Activated gamma-delta T cell (primary cell): Measurements from ENCODE around the gene ABCA12.
"Not testable (repeated sequence)": the region's sequence is repeated elsewhere in the genome, so short reads cannot be mapped to it uniquely, and the experiment has no call there.

Source experiments
- DNase-seq: peaks from one replicate; lab custom pipeline; 2025; lab: John Stamatoyannopoulos, UW
- total RNA-seq, 2 donors: gene quantifications; one replicate each; lab custom pipeline; 2026; lab: John Stamatoyannopoulos, UW

ABCA12 gene, protein sequence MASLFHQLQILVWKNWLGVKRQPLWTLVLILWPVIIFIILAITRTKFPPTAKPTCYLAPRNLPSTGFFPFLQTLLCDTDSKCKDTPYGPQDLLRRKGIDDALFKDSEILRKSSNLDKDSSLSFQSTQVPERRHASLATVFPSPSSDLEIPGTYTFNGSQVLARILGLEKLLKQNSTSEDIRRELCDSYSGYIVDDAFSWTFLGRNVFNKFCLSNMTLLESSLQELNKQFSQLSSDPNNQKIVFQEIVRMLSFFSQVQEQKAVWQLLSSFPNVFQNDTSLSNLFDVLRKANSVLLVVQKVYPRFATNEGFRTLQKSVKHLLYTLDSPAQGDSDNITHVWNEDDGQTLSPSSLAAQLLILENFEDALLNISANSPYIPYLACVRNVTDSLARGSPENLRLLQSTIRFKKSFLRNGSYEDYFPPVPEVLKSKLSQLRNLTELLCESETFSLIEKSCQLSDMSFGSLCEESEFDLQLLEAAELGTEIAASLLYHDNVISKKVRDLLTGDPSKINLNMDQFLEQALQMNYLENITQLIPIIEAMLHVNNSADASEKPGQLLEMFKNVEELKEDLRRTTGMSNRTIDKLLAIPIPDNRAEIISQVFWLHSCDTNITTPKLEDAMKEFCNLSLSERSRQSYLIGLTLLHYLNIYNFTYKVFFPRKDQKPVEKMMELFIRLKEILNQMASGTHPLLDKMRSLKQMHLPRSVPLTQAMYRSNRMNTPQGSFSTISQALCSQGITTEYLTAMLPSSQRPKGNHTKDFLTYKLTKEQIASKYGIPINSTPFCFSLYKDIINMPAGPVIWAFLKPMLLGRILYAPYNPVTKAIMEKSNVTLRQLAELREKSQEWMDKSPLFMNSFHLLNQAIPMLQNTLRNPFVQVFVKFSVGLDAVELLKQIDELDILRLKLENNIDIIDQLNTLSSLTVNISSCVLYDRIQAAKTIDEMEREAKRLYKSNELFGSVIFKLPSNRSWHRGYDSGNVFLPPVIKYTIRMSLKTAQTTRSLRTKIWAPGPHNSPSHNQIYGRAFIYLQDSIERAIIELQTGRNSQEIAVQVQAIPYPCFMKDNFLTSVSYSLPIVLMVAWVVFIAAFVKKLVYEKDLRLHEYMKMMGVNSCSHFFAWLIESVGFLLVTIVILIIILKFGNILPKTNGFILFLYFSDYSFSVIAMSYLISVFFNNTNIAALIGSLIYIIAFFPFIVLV (N-terminal part only)
- 0.04 to 0.05 reads per million in 2 donors for total RNA-seq

DNA sequence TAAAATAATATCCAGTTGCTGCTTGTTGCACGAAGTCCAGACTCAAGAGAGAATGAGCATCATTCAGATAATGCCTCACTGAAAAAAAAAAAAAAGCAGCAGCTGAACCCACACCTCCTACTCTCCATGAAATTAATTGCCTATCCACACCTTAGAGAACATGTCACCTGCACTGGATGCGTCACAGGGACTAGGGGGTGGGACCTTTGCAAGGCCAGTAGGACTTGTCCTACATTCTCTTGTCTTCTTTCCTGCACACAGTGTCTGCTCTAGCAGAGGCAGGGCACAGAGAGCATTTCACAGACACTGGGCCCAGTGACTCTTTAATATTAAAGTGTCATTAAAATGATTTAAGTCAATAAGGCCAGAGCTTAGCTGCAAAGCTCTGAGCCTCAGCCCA is at the start of gene ABCA12:
ABCA12 (minus strand) TSS at position 148 of the 400 bp plus-strand sequence. CDS start 418 bp downstream, outside the sequence.
- DNase-seq = no peak

DNA sequence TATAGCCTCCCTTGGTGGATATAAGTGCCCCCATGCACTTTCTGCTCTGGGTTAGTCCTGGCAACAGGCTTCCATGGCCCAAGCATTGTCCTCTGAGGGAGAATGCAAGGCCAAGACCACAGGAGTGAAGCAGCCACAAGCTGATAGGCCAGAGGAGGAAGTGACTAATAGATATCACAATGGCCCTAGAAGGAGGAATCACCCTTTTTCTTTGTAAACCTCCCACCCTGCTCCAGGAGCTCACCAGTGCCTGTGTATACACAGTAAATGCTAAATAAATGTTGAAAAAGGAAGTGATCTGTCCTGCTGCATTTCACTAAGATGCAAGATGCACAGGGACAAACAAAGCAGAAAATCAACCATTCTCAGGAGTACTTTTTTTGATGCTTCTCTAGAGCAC is 49.7 kb upstream of the ABCA12 start:
- DNase-seq = no peak

DNA sequence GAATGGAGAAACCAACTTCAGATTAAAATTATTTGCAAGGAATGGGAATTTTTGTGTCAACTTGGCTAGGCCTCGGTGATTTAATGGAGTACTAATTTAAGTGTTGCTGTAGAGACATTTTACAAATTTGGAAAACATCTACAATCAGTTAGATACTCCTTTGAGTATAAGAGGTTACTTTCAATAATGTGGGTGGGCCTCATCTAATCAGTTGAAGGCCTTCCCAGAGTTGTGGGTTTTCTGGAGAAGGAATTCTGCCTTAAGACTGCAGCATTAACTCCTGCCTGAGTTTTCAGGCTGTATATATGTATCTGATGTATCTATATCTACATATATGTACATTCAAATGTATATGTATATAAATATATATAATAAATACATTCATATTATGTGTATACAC is 47.6 kb upstream of the ABCA12 start:
- no peak for DNase-seq

DNA sequence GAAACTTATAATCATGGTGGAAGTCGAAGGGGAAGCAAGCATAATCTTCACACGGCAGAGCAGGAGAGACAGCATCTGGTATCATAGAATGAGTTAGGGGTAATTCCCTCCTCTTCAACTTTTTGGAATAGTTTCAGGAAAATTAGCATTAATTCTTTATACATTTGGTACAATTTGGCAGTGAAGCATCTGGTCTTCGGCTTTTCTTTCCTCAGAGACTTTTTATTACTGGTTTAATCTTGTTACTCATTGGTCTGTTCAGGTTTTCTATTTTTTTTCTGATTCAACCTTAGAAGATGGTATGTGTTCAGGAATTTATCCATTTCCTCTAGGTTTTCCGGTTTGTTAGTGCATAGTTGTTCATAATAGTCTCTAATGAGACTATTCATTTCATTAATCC is 39.7 kb upstream of the ABCA12 start:
- DNase-seq = no peak

DNA sequence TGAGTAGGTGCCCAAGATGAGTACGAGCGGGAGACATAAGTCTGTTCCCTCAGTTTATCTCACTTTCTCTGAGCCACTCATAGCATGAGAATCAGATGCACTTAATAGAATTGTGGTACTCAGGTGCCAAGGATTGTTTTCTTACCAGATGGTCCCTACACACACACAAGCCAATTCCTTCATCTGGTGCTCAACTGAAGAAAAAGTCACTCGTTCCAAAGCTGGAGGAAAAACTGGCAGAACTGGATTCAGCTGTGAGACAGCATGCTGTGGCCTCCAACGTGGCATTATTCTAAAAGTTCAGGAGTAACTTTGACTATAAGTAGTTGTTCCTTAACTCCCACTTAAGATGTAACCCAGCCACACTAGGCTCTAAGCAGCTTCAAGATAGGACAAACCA is 33.4 kb upstream of the ABCA12 start:
- DNase-seq = no peak

DNA sequence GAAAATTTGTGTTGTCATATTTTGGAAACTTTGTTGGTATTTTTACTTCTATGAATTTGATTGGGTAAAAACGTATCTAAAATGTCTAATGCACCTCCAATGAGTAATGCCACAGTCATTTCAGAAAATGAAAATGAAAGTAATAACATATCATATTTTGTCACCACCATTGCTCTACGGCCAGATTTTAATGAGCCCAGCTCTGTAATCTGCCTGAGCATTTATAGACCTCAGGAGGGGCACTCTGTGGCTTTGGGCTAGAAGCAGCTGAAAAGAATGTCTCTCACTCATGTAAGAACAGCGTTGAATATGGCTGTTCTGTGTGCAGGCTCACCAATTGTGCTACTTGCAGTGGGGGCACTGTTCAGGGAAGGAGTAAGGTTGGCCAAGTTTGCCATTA is 32.7 kb upstream of the ABCA12 start:
- no peak for DNase-seq

DNA sequence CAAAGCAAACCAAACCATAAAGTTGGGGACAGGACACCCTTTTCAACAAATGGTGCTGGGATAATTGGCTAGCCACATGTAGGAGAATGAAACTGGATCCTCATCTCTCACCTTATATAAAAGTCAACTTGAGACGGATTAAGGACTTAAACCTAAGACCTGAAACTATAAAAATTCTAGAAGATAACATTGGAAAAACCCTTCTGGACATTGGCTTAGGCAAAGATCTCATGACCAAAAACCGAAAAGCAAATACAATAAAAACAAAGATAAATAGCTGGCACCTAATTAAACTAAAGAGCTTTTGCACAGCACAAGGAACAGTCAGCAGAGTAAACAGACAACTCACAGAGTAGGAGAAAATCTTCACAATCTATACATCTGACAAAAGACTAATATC is 28.1 kb upstream of the ABCA12 start:
- DNase-seq = not testable (repeated sequence)

DNA sequence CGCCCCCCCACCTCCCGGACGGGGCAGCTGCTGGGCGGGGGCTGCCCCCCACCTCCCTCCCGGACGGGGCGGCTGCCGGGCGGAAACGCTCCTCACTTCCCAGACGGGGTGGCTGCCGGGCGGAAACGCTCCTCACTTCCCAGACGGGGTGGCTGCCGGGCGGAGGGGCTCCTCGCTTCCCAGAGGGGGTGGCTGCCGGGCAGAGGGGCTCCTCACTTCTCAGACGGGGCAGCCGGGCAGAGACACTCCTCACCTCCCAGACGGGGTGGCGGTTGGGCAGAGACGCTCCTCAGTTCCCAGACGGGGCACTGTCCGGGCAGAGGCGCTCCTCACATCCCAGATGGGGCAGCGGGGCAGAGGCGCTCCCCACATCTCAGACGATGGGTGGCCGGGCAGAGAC is 24.9 kb upstream of the ABCA12 start:
- not testable (repeated sequence) for DNase-seq

DNA sequence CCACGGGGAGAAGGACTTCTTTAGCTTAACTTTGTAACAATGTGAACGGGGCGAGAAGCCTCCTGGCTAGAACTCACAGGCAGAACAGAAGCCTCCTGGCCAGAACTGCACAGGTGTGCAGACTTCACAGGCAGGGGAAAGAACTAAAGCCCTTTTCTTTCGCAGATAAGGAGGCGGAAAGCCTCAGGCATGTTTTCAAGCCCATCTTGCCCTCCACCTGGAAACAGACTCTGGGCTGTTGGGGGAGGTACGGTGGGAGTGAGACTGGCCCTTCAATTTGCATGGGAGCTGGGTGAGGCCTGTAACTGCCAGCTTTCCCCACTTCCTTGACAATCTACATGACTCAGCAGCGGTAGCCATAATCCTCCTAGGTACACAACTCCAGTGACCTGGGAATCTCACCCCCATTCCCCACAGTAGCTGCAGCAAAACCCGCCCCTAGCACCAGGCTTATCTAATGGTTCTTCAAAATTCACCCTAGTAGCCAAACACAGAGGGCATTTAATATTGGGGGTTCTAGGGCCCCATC is 22.9 kb upstream of the ABCA12 start:
- DNase-seq = no peak

DNA sequence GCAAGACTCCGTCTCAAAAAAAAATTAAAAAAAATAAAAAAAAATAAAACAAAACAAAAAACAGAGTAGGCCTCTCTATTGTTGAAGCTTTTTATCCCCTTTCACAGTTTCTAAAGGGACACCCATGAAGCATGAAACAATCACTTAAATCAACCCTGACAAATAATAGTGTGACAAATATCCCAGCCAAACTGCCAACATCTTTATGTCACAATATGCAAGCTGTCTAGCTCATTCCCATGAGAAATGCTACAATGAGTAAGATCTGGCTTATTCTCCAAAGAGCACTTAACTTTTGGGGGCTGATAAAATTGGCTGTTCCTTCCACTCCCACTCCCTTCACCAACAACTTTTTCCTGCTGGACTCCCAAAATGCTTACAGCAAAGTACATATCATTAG is 21.7 kb upstream of the ABCA12 start:
- no peak for DNase-seq

DNA sequence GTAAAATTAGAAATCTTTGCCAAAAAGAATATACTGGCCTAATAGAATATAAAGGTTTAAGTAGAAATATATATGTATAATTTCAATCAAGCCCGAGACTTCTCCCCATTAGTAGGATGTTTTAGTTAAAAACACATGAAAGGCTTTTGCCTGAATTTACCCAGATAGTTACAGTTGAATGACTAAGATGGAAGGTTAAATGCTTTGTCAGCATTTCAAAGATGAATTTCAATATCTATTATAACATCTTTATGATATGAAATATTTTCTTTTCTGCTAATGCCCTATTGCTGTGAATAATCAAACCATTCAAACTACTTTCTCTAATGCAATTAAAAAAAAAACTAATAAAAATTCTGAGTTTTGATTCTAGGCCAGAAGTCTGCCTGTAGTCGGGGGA is 18.0 kb upstream of the ABCA12 start:
- no peak for DNase-seq

DNA sequence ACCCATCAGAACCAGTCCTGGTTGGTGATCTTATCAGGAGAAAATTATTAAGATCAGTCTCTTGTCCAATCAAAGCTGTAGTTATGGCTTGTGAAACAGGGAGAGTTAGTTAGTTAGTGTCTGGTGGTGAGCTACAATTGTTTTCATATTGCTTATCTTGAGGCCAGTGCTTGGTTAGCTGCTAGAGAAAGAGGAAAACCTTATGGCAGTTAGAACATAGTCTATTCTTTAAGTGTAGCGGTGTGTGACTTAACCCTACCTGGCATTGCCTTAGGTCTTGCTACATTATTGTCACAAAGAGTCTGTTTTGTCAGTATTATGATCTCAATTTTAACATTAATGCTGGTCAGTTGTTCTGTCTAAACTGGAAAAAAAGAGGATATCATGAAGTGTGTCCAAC is 11.5 kb upstream of the ABCA12 start:
- no peak for DNase-seq

DNA sequence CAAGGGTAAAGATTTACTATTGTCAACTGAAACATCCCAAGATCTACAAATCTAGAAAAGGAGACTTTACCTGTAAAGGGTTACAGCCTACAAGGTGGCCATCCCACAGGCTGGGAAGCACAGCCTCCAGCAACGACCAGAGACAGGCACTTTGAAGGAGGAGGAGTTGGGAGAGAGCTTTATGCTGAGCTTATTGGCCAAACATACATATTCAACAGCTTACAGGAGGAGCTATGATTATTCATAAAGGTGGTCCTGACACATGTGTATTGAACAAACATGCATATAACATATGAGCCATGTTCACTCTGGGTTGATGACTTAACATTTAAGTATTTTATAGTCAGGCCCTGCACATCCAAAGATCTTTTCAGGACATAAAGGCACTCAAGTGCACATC is 11.1 kb upstream of the ABCA12 start:
- DNase-seq = no peak

DNA sequence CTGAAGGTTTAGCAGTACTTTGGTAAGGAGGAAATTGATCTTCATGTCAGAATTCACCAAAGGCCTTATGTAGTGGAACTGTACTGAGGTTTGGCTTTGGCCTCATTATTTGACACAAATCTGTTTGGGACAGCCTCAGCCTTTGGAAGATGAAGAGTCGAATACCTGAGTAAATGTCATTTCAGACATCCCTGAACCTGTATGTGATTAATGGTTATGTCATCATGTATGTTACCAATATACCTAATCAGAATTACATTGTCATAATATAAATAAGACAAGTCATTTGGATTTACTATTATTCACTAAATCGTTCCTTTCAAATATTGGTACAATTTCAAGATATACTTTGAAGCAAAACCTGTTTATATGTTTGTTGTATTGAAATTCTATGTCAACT is 10.6 kb upstream of the ABCA12 start:
- no peak for DNase-seq

DNA sequence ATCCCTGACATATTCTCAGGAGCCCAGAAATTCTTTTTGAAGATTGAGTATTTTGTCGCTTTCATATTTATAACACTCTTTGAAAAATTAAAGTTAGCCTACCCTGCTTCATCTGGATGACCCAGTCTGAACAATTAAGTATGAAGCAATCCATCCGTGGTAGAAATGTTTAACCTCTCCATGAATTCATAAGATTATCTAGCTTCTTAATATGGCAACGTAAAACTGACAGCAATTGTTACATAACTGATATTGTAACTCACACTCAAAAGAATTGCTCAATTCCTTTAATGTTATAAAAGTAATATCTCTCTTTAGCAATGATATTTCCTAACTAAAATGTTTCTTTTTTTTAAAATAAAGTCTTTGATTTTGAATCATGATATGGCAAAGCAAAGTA is 7.2 kb upstream of the ABCA12 start:
- no peak for DNase-seq

DNA sequence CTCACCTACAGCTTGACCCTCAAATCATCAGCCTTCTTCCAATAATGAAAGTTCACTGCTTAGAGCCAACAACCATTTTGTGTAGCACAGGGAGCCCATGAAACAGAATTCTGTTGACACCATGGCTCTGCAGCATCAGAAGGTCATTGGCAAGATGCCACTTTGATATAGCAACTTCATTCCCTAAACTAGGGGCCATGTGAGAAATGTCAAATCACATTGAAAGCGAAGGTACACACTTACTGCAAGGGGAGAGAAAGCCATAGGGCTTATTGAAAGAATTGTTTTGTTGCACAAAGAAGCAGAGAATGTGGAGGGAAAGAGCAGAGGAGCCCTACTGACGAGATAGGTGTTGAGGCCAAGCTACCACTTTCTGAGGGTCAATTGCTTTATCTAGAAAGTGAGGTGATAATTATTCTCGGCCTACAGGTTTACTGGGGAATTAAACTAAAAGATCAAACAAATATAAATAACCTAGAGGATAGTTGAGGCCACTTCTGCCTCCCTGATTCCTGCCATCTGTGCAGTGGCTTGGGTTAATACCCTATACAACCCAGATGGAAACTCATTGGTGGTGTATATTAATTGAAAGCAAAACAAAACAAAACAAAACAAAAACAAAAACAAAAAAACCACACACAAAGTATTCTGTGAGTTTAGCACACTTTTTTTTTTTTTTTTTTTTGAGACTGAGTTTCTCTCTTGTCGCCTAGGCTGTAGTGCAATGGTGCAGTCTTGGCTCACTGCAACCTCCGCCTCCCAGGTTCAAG is 5.9 kb upstream of the ABCA12 start:
- DNase-seq = no peak

DNA sequence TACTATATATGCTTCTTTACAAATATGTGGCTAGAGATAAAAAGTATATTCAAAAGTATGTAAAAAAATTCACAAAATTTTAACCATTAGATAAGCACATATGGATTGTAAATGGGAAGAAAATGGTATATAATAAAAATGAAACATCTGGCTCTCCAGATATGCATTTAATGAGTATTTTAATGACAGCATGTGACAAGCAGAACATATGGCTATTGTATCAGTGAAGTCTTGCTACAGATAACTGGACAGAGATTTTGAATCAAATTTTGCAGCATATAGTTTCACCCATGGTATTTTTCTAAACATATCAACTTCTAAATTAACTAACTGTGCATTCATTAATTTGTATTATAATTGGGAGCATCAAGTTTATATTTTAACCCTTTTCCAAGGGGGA is 5.0 kb upstream of the ABCA12 start:
- DNase-seq = no peak

DNA sequence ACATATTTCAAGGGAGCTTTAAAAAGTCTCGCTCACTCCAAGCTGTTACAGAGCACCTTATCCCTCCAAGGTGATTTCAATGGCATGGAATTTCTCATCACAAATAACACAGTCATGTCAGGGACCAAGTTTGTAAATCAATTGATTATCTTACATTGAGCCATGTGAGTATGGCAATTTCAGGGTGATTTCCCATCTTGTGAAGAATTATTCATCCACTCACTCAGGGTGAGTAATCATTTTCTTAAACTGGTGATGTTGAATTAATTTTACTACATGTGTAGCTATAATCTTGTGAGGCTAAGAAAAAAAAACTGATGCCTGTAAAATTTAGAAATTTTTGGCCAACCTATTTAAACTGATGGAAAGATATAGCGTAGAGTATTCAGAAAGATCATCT is 3.3 kb upstream of the ABCA12 start:
- no peak for DNase-seq

DNA sequence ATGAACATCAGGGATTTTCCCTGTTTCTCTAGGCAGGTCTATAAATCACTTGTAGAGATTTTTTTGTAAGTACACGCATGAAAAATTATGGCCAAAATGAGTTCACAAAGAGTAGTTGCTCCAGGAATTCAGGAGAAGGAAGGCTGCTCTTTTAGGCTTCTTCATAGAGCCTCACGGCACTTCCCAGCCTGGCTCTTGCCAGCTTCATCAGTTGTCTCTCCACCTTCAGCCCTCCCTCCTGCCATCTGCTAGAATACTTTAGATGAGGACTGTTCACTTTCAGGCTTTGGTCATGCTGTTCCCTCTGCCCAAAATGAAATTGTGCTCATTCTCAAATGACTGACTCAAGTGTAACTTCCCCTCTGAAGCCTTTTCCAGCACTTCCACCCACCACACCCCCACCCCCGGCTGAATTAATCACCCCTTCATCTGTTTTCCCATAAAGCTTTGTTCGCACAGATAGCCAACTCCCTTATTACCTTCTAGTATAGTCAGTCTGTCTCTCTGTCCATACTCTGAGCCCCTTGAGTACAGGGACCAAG is 1.8 kb upstream of the ABCA12 start:
- no peak for DNase-seq

DNA sequence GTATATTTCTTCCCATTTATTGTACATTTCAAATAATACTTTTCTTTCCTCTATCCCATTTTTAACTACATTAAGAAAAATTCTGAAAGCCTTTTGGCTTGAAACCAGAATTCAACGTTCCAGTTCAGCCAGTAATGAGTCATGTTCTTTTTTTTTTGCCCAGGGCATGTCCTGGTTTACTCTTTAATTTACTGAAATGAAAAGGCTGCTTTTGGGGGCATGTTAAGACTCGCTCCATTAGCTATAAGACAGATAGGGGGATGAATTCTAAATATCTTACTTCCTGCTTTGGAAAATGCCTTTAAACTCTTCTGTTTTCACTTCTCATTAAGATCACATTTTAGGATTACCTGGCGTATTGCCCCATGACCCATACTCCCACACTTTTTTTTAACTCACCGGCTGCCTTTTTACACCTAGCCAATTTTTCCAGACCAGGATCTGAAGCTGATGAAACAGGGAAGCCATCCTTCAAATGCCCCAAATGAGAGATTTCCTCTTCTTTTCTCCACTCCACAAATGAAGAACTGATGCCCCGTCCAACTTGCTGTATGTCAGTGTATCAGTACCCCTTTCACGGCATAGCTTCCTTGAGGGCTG is 585 bp downstream of the ABCA12 start:
- DNase-seq = no peak

DNA sequence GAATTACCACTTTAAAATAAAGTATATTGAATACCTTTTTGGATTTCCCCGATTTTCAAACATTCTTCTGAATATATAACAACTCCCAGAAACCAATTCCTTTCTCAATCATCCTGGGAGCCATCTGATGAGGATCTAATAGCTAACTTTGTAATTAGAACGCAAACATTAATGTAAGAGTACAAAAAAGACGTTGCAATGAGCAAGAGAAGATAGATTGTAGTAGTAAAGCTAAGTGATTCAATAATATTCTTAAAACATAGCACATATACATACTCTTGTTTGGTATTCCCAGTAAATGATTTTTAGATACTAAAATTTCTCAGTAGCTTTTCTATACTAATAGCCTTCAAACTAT is 1.1 kb downstream of the ABCA12 start:
- DNase-seq = no peak
